Stimulated activated naive CD8-positive, alpha-beta T cell treated with anti-CD3 and anti-CD28 coated beads, Interleukin-15, amount 100 ng/mL, for 72 hours (primary cell): ENCODE results near the gene MMD.

Experiments
- ATAC-seq: fragments of 150-1000 bp; cut with Tn5 transposase; 2 replicates; pipeline ENCODE4 v1.10.0; 2021; ENCODE audit warnings: mild to moderate bottlenecking, moderate library complexity
- DNase-seq, 2 donors: peaks; one replicate each; pipeline ENCODE4 v3.0.0; 2021 to 2022
- H3K27ac Mint-ChIP-seq, 2 donors: one replicate each; pipeline ENCODE4 v1.8.0; 2022; ENCODE audit warnings: mild to moderate bottlenecking in 2 of 2, mixed read lengths in 2 of 2, moderate library complexity in 2 of 2
- H3K27me3 Mint-ChIP-seq: one replicate; pipeline ENCODE4 v1.8.0; 2022; ENCODE audit warnings: mixed read lengths
- H3K4me1 Mint-ChIP-seq: one replicate; pipeline ENCODE4 v1.8.0; 2022; ENCODE audit warnings: mild to moderate bottlenecking, mixed read lengths
- H3K4me3 Mint-ChIP-seq, 2 donors: one replicate each; pipeline ENCODE4 v1.8.0; 2022; ENCODE audit warnings: mild to moderate bottlenecking in 2 of 2, mixed read lengths in 2 of 2, moderate library complexity in 1 of 2
- H3K9me3 Mint-ChIP-seq, 2 donors: one replicate each; pipeline ENCODE4 v1.8.0; 2022; ENCODE audit warnings: mixed read lengths in 2 of 2

Gene MMD

DNA sequence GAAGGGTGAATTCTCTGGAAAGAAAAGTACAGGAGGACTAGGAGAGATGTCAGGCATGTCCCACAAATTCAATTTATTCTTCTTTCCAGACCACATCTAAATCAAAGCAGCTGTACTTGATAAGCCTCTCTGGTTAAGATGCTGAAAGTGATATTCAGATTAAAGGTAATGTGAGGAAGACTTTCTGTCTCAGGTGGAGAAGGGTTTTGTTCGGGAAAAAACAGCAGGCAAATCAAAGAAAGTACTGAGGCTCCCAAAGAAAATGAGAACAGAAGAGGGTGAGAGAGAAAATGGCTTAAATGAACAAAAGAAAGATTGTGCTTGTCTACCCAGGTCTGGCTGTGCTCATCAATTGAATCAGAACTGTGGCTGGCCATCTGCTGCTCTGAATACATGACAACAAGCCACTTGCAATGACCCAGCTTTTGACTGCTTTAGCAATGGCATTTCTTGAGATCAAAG, 55.6 kb downstream of the MMD start:
- DNase-seq (no peak), ATAC-seq (no peak)
- no peak overlapping the region for H3K4me3 Mint-ChIP-seq
- no peaks in the 10 kb centered on the region for H3K4me1 Mint-ChIP-seq
- peaks cover 9 to 15% of the 10 kb centered on the region in 2 donors for H3K9me3 Mint-ChIP-seq
- peaks cover 28% of the 10 kb centered on the region for H3K27me3 Mint-ChIP-seq
- no peak overlapping the region for H3K27ac Mint-ChIP-seq

GRCh38 chr17:55363033-55363432, 58.6 kb downstream of the MMD start:
- peaks cover 14 to 22% of the 10 kb centered on the region in 2 donors for H3K9me3 Mint-ChIP-seq
- H3K27me3 Mint-ChIP-seq: peaks cover 25% of the 10 kb centered on the region
- H3K27ac Mint-ChIP-seq: no peak overlapping the region
- ATAC-seq (no peak), DNase-seq (no peak)
- no peaks in the 10 kb centered on the region for H3K4me1 Mint-ChIP-seq
- no peak overlapping the region for H3K4me3 Mint-ChIP-seq

GRCh38 chr17:55360971-55361370, 60.7 kb downstream of the MMD start:
- Mint-ChIP-seq H3K27ac (no peak overlapping the region), H3K4me1 (no peaks in the 10 kb centered on the region), H3K27me3 (peaks cover 36% of the 10 kb centered on the region), H3K4me3 (no peak overlapping the region), H3K9me3 (peaks cover 14 to 22% of the 10 kb centered on the region in 2 donors)
- DNase-seq (no peak), ATAC-seq (no peak)

DNA sequence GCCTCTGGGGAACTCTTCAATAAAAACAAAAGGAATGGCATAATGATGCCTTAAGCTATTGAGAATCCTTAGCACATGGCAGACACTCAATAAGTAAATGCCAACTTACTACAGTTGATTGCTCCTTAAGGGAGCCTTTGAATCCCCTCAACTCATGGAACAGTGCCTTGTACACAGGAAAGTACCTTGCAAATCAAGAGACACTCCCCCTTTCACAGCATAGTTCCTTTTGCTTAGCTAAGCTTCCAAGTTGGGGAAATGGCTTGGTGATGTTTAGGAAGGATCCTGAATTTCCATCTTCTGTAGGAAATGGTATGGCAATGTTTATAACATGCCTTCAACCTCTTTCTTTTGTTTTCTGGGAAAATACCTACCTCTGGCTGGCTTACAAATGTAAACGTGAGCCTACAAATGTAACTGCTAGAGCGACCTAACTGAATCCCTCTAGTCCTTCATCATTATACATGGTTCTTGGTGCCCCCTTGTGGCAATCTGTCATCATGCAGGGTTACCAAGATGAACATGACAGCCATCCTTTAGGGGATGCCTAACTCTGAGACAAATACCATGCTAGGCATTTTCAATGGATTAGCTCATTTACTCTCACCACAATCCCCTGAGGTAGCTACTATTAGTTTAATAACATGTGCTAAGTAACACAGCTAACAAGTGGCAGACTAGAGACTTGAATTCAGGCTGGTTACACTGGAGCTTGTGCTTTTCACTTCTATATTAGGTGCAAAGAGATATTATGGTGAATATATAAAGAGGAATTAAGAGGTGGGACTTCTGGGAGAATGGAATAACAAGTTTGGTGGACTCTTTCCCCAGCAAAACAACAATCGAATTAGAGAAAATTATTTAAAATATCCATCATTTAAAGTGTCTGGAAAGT, 65.0 kb downstream of the MMD start:
- Mint-ChIP-seq H3K4me3 (peak overlapping the region in 1 of 2 donors; percentile 14), H3K27me3 (peaks cover 23% of the 10 kb centered on the region), H3K4me1 (no peaks in the 10 kb centered on the region), H3K9me3 (peaks cover 10 to 13% of the 10 kb centered on the region in 2 donors), H3K27ac (peak overlapping the region in 1 of 2 donors; percentile 45)
- DNase-seq (peak; percentile 64 to 68), ATAC-seq (peak; percentile 92)

GRCh38 chr17:55354941-55355340, 66.7 kb downstream of the MMD start:
- H3K27me3 Mint-ChIP-seq: peaks cover 12% of the 10 kb centered on the region
- ATAC-seq (no peak), DNase-seq (no peak)
- no peak overlapping the region for H3K4me3 Mint-ChIP-seq
- peaks cover 7% of the 10 kb centered on the region for H3K4me1 Mint-ChIP-seq
- no peaks in the 10 kb centered on the region for H3K9me3 Mint-ChIP-seq
- H3K27ac Mint-ChIP-seq: no peak overlapping the region

DNA sequence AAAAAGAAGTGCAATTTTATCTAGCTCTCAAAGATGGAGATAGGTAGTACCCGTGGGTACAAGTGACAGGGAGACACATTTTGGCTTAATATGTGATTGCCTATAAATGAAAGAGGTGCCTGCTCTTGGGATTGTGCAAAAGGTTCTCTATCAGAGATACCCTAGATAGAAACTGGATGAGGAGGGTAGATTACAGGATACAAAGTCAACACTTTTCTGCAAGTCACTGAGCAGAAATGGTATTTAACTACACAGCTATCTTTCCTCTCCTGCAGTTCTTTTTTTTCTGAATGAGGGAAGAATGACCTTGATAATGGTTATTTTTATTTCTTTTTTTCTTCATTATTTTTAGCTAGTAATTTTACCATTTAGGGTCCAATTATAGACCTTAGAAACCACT, 67.6 kb downstream of the MMD start:
- ATAC-seq: no peak
- DNase-seq: no peak
- Mint-ChIP-seq H3K27ac (no peak overlapping the region), H3K4me3 (no peak overlapping the region), H3K9me3 (no peaks in the 10 kb centered on the region), H3K27me3 (peaks cover 12% of the 10 kb centered on the region), H3K4me1 (peaks cover 7% of the 10 kb centered on the region)

- no peak overlapping the region for H3K27ac Mint-ChIP-seq
- no peak for ATAC-seq
- peaks cover 13% of the 10 kb centered on the region for H3K4me1 Mint-ChIP-seq
Observed at GRCh38 chr17:55351226-55351625, 70.4 kb downstream of the MMD start.

DNA sequence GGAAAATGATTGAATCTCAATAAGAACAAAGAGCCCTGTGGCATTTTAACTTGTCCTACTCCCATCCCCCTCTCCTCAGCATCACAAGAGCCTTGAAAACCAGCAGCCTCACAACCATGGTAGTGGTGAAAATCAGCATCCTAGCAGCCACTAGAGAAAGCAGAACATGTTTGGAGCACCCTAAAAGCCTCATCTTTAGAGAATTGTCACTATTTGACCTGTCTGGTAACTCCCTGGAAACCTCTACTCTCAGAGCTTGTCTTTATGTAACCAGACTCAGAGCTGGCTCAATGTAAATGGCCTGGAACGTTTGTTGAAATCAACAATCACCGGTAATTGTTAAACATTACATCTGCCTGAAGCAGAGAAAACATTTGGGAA, 70.8 kb downstream of the MMD start:
- Mint-ChIP-seq H3K4me3 (no peak overlapping the region), H3K27ac (no peak overlapping the region), H3K4me1 (peaks cover 13% of the 10 kb centered on the region), H3K27me3 (peaks cover 19% of the 10 kb centered on the region), H3K9me3 (peaks cover 0 to 4% of the 10 kb centered on the region in 2 donors)
- ATAC-seq: no peak
- DNase-seq: no peak

More at GRCh38 chr17:55351226-55351625, 70.4 kb downstream of the MMD start:
- DNase-seq: no peak
- Mint-ChIP-seq H3K4me3 (no peak overlapping the region), H3K9me3 (peaks cover 0 to 4% of the 10 kb centered on the region in 2 donors), H3K27me3 (peaks cover 23% of the 10 kb centered on the region)

DNA sequence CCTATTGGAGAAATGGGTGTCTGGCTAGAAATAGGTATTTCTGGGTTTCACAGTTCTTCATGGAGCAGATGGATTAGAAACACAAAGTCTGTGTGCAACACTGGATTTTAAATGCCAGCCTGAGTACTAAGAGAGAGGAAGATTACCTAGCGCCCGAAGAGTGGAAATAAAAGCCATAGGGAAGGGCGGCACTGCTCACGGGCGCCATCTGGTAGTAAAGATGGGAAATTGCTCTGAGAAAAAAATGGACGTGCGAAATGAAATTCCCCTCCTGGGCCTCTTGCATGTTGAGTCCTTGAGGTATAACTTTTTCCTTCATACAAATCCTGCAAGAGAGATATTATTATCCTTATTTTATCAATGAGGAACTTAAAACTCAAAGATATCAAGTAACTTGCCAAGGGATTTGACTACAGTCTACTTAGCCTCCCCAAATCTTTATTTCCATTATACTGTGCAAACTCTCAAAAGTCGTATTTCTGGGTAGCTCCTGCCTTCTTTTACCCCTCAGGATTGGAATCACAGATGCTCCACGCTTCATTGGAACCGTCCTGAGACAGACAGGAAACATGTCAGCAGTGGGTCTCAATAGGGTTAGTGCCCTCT, 72.8 kb downstream of the MMD start:
- H3K27ac Mint-ChIP-seq: no peak overlapping the region
- H3K27me3 Mint-ChIP-seq: peaks cover 19% of the 10 kb centered on the region
- H3K4me1 Mint-ChIP-seq: peaks cover 15% of the 10 kb centered on the region
- ATAC-seq (no peak), DNase-seq (peak; percentile 23 to 29)
- peaks cover 0 to 8% of the 10 kb centered on the region in 2 donors for H3K9me3 Mint-ChIP-seq
- H3K4me3 Mint-ChIP-seq: no peak overlapping the region

DNA sequence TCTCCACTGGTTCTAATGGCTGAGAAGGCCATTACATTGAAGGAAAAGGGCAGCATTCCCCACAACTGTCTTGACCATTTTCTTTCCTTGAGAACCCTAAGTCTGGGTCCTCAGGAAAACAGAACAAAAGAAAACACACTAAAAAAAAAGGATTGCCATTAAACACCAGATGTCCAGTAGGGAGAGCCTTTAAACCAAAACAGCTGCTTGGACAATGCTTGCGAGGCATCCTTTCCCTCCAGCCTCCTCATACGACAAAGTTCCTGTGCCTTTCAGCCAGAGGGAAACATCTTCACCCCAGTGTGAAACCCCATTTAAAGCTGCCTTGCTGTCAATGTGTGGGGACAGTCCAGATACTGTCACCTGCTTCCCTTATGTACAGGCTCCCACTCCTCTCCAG, 74.3 kb downstream of the MMD start:
- Mint-ChIP-seq H3K27me3 (peaks cover 19% of the 10 kb centered on the region), H3K27ac (no peak overlapping the region), H3K4me1 (peaks cover 23% of the 10 kb centered on the region), H3K4me3 (no peak overlapping the region), H3K9me3 (peaks cover 0 to 8% of the 10 kb centered on the region in 2 donors)
- DNase-seq: no peak
- ATAC-seq: no peak

- DNase-seq: no peak
- Mint-ChIP-seq H3K27me3 (peaks cover 19% of the 10 kb centered on the region), H3K9me3 (peaks cover 0 to 8% of the 10 kb centered on the region in 2 donors), H3K4me3 (no peak overlapping the region), H3K27ac (no peak overlapping the region), H3K4me1 (peaks cover 23% of the 10 kb centered on the region)
- no peak for ATAC-seq
Observed at GRCh38 chr17:55346658-55347057, 75.0 kb downstream of the MMD start.

DNA sequence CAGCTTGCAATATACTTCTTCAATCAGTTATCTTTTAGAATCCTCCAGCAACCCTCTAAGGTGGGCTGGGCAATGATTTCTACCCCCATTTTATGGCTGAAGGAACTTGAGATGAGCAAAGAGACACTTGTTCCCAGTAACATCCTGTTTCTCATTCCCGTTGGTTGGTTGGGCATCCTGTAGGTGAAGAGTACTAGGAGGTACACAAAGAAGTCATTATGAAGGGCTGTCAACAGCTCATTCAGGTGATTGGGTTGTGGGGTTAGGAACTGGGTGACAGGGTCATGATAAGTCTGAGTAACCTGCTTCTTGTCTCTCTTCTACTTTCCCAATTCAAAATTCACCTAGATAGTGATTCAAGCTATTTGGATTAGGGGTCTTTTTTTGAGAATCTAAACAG, 76.5 kb downstream of the MMD start:
- Mint-ChIP-seq H3K27ac (no peak overlapping the region), H3K4me3 (no peak overlapping the region), H3K27me3 (peaks cover 26% of the 10 kb centered on the region), H3K9me3 (peaks cover 0 to 8% of the 10 kb centered on the region in 2 donors), H3K4me1 (peaks cover 19% of the 10 kb centered on the region)
- DNase-seq (no peak), ATAC-seq (no peak)

- Mint-ChIP-seq H3K27me3 (peaks cover 32% of the 10 kb centered on the region), H3K4me1 (peaks cover 25% of the 10 kb centered on the region), H3K4me3 (no peak overlapping the region), H3K9me3 (peaks cover 0 to 8% of the 10 kb centered on the region in 2 donors), H3K27ac (peak overlapping the region in 1 of 2 donors; percentile 20)
- DNase-seq (peak; percentile 51 to 54), ATAC-seq (peak; percentile 93)
Observed at GRCh38 chr17:55344514-55344997, 77.1 kb downstream of the MMD start.

DNA sequence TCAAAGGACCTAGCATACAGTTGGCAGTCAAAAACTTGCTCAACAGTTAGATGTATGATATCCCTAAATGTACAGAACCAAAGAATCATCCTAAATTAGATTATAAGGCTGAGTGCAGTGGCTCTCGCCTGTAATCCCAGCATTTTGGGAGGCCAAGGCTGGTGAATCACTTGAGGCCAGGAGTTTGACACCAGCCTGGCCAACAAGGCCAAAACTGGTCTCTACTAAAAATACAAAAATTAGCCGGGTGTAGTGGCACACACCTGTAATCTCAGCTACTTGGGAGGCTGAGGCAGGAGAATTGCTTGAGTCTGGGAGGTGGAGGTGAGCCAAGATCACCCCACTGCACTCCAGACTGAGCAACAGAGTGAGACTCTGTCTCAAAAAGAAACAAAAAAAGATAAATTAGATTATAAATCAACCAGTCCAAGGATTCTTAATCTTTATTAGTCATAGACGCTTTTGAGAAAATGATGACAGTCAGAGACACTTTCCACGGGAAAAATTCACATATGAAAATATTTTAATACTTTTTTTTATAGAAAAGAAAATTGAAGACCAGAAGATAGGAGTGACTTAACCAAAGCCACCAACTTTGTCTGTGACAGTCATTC, 77.6 kb downstream of the MMD start:
- Mint-ChIP-seq H3K27me3 (peaks cover 37% of the 10 kb centered on the region), H3K4me1 (peaks cover 28% of the 10 kb centered on the region), H3K4me3 (no peak overlapping the region), H3K27ac (no peak overlapping the region), H3K9me3 (peaks cover 0 to 8% of the 10 kb centered on the region in 2 donors)
- ATAC-seq (peak; percentile 3), DNase-seq (no peak)

DNA sequence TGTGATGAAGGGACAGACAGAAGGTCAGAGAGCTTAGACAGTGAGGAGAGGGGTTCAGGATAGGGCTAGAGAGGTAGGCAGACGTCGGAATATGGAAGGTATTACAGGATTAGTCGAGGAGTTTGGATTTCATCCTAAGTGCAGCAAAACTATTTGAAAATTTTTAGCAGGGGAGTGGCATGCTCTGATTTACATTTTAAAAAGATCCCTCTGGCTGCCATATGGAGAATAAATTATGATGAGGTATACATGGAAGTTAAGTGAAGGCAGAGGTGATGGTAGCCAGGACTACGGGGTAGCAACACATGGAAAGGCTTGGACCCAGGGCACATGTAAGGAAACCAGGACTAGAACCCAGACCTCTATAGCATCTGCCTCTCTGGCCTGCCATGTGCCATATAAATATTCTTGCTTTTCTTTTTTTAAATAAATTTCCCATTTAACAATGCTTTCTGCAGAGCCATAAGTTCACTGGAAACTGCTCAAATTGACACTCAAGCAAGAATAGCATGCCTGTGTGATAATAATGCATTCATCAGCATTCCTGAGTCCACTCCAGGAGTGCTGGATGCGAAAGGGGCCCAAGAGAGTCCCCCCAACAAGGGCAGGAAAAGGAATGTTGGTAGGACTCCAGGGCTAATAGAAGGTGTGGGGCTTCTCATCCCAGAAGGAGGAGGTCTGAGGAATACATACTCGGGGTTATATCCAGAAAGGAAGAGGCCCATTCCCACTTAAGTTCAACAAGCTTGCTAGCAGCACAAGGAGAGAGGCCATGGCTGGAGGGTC, 78.6 kb downstream of the MMD start:
- Mint-ChIP-seq H3K4me1 (peaks cover 22% of the 10 kb centered on the region), H3K27me3 (peaks cover 35% of the 10 kb centered on the region), H3K27ac (peak overlapping the region in 1 of 2 donors; percentile 59), H3K4me3 (no peak overlapping the region), H3K9me3 (peaks cover 0 to 8% of the 10 kb centered on the region in 2 donors)
- no peak for ATAC-seq
- no peak for DNase-seq
